Immature natural killer cell (primary cell): ENCODE measurements around the gene BRD2. TPM values are rescaled to one million over a fixed set of nuclear protein-coding genes. Genes with fewer than 3 reads are reported as not detected.

Source experiments
- DNase-seq, 3 donors: peaks; one replicate each; pipeline ENCODE4 v3.0.0; 2022; ENCODE audit warnings: mixed read lengths in 1 of 3
- H3K27ac Mint-ChIP-seq, 6 donors: one replicate each; pipeline ENCODE4 v1.8.0; 2020; ENCODE audit warnings: mixed read lengths in 6 of 6, mild to moderate bottlenecking in 5 of 6, inconsistent platforms in 4 of 6, moderate library complexity in 3 of 6
- H3K27me3 Mint-ChIP-seq, 3 donors: one replicate each; pipeline ENCODE4 v1.8.0; 2020 to 2021; ENCODE audit warnings: low read depth in 3 of 3, mild to moderate bottlenecking in 3 of 3, mixed read lengths in 3 of 3, moderate library complexity in 3 of 3, inconsistent platforms in 1 of 3
- H3K36me3 Mint-ChIP-seq, 3 donors: one replicate each; pipeline ENCODE4 v1.8.0; 2020; ENCODE audit warnings: mixed read lengths in 3 of 3, inconsistent platforms in 2 of 3, mild to moderate bottlenecking in 2 of 3
- H3K4me1 Mint-ChIP-seq, 2 donors: one replicate each; pipeline ENCODE4 v1.8.0; 2020; ENCODE audit warnings: inconsistent platforms in 2 of 2, mild to moderate bottlenecking in 2 of 2, mixed read lengths in 2 of 2, moderate library complexity in 1 of 2
- H3K4me3 Mint-ChIP-seq, 5 donors: one replicate each; pipeline ENCODE4 v1.8.0; 2020; ENCODE audit warnings: mild to moderate bottlenecking in 5 of 5, mixed read lengths in 5 of 5, inconsistent platforms in 3 of 5, moderate library complexity in 3 of 5
- H3K9me3 Mint-ChIP-seq, 6 donors: one replicate each; pipeline ENCODE4 v1.8.0; 2020; ENCODE audit warnings: mild to moderate bottlenecking in 6 of 6, mixed read lengths in 6 of 6, inconsistent platforms in 4 of 6, moderate library complexity in 3 of 6
- polyA plus RNA-seq, 3 donors: library from polyadenylated mRNA; unstranded; fragments of 300-500 nt; fragmentation: Illumina TruSeq; gene quantifications; one replicate each; pipeline ENCODE4 v1.2.3, GENCODE V29; 2021

Gene BRD2
- polyA plus RNA-seq, 3 donors from 2014 or later = 29.8 to 119 (median 31.5) TPM

- Mint-ChIP-seq H3K36me3 (peaks cover 36 to 49% (median 44%) of the 10 kb centered on the region in 3 donors), H3K4me1 (peaks cover 58 to 65% of the 10 kb centered on the region in 2 donors), H3K27me3 (peaks cover 48 to 64% (median 64%) of the 10 kb centered on the region in 3 donors)
Observed at GRCh38 chr6:32971581-32972352, 3.4 kb downstream of the BRD2 start.

DNA sequence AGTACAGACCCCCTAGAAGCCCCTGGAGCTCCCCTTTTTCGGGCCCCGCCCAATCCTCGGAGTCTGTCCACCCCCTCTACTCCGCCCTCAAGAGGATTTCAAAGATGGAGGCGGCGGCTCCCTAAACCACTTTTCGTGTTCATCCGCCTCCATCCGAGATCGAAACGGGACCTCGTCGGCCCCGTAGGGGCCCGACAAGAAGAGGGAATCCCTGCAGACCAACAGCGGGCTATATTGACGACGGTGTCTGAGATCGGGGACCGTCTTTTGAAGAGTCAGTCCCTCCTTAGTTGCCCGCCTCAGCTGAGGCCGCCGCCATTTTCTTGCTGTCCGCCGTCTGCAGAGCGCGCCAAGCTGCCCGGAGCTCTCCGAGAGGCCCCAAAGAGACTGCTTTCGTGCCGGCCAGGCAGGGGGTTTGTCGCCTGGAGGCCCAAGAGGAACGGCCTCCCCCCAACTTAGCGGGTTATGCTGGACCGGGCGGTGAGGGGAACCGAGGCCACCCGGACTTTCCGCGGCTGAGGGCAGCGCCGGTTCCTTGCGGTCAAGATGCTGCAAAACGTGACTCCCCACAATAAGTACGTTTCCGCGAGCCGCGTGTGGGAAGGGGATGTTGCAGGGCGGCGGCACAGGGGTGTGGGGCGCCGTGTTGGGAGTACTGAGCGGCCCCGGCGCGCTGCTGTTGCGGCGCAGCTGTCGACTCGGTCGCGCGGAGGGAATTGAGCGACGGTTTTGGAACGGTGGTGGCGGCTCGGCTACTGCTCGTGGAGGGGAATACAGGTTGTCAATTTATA is 4.2 kb downstream of the BRD2 start:
- Mint-ChIP-seq H3K27me3 (peaks cover 48 to 66% (median 63%) of the 10 kb centered on the region in 3 donors), H3K27ac (peak overlapping the region; percentile 89 to 100 (median 100)), H3K4me1 (peaks cover 58 to 65% of the 10 kb centered on the region in 2 donors), H3K4me3 (peak overlapping the region; percentile 92 to 99 (median 95)), H3K9me3 (peaks cover 0 to 2% (median 0%) of the 10 kb centered on the region in 6 donors), H3K36me3 (peaks cover 42 to 56% (median 52%) of the 10 kb centered on the region in 3 donors)
- DNase-seq = peak in 1 of 3 donors; percentile 70

More at GRCh38 chr6:32971581-32972352, 3.4 kb downstream of the BRD2 start:
- Mint-ChIP-seq H3K9me3 (peaks cover 0 to 2% (median 0%) of the 10 kb centered on the region in 6 donors), H3K27ac (peak overlapping the region; percentile 98 to 100 (median 100)), H3K4me3 (peak overlapping the region; percentile 92 to 99 (median 95))
- DNase-seq = peak; percentile 99 to 100 (median 100)

- Mint-ChIP-seq H3K36me3 (peaks cover 49 to 65% (median 61%) of the 10 kb centered on the region in 3 donors), H3K27me3 (peaks cover 43 to 67% (median 54%) of the 10 kb centered on the region in 3 donors), H3K27ac (peak overlapping the region; percentile 89 to 100 (median 100)), H3K4me3 (peak overlapping the region; percentile 92 to 99 (median 95)), H3K4me1 (peaks cover 62 to 68% of the 10 kb centered on the region in 2 donors), H3K9me3 (peaks cover 0 to 2% (median 0%) of the 10 kb centered on the region in 6 donors)
- peak; percentile 60 to 62 (median 61) for DNase-seq
Observed at GRCh38 chr6:32973144-32974015, 5.0 kb downstream of the BRD2 start.

DNA sequence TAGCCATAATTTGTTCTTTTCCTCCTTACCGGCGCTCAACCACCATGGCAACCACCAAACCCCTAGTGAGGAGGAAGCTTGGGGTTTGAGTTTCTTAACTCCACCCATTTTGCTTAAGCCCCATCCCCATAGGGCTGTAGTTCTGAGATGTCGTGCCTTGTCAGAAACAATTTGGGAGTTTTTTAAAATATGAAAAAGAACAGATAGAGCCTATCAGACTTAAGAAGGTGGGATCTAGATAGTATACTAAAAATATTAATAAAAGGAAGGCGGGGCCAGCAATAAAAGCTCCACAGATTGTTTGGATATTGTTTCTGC is 5.6 kb downstream of the BRD2 start:
- Mint-ChIP-seq H3K4me3 (peak overlapping the region; percentile 92 to 99 (median 95)), H3K9me3 (peaks cover 0 to 2% (median 0%) of the 10 kb centered on the region in 6 donors), H3K27ac (peak overlapping the region; percentile 89 to 100 (median 100)), H3K27me3 (peaks cover 41 to 68% (median 51%) of the 10 kb centered on the region in 3 donors), H3K36me3 (peaks cover 53 to 71% (median 67%) of the 10 kb centered on the region in 3 donors), H3K4me1 (peaks cover 68 to 72% of the 10 kb centered on the region in 2 donors)
- DNase-seq = peak; percentile 50 to 54 (median 53)

DNA sequence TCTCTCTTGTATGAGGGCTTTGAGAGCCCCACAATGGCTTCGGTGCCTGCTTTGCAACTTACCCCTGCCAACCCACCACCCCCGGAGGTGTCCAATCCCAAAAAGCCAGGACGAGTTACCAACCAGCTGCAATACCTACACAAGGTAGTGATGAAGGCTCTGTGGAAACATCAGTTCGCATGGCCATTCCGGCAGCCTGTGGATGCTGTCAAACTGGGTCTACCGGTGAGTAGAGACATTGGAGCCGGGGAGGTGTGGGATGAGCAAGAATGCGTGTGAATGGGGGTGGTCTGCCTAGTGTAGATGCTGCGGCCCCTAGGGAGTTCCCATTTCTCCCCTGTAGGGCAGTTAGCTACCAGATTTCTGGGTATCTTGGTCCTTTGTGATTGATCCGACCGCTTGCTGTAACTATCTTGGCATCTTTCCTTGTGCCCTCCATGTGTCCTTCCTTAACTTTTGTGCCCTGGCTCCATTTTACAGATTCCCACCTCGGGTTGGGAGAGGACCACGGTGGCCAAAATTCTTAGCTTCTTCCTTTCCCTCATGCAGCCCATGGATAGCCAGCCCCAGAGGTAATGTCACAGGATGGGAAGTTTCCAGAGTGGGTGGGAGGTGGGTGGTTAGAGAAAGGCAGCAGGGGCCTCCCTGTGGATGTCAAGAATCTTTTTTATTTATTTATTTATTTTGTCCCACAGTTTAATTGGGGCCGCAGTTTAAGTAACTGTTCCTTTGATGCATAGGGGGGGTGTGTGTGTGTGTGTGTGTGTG is 6.3 kb downstream of the BRD2 start:
- Mint-ChIP-seq H3K27me3 (peaks cover 37 to 61% (median 43%) of the 10 kb centered on the region in 3 donors), H3K4me3 (peak overlapping the region; percentile 92 to 99 (median 95)), H3K4me1 (peaks cover 71 to 72% of the 10 kb centered on the region in 2 donors), H3K36me3 (peaks cover 56 to 77% (median 72%) of the 10 kb centered on the region in 3 donors), H3K27ac (peak overlapping the region; percentile 89 to 100 (median 100)), H3K9me3 (peaks cover 0 to 2% (median 0%) of the 10 kb centered on the region in 6 donors)
- no peak for DNase-seq

DNA sequence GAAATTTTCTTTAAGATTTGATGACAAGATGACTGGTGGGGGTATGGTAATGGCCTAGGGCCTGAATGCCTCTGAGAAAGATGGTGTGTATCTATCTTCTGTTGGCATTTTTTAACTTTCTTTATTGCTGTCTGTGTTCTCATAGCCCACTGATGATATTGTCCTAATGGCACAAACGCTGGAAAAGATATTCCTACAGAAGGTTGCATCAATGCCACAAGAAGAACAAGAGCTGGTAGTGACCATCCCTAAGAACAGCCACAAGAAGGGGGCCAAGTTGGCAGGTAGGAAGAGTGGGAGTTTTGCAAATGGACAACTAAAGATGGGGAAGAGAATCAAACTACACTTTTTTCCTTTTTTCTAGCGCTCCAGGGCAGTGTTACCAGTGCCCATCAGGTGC is 7.5 kb downstream of the BRD2 start:
- Mint-ChIP-seq H3K36me3 (peaks cover 61 to 88% (median 79%) of the 10 kb centered on the region in 3 donors), H3K4me3 (peak overlapping the region; percentile 92 to 99 (median 95)), H3K4me1 (peaks cover 68 to 77% of the 10 kb centered on the region in 2 donors), H3K27me3 (peaks cover 30 to 55% (median 34%) of the 10 kb centered on the region in 3 donors), H3K9me3 (peaks cover 0 to 2% (median 0%) of the 10 kb centered on the region in 6 donors), H3K27ac (peak overlapping the region; percentile 86 to 100 (median 94))
- DNase-seq = no peak

DNA sequence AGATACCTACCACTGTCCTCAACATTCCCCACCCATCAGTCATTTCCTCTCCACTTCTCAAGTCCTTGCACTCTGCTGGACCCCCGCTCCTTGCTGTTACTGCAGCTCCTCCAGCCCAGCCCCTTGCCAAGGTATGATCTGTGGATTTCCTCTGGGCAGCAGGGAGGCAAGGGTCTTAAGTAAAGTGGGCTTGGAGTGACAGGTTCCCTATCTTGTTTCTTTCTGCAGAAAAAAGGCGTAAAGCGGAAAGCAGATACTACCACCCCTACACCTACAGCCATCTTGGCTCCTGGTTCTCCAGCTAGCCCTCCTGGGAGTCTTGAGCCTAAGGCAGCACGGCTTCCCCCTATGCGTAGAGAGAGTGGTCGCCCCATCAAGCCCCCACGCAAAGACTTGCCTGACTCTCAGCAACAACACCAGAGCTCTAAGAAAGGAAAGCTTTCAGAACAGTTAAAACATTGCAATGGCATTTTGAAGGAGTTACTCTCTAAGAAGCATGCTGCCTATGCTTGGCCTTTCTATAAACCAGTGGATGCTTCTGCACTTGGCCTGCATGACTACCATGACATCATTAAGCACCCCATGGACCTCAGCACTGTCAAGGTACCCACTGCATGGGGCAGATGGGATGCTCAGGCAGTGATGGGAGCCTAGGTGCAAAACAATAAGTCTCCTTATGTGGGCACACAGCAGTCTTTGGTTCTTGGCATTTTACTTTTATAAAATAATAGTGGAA is 8.1 kb downstream of the BRD2 start:
- peak overlapping the region; percentile 44 to 99 (median 94) for H3K4me3 Mint-ChIP-seq
- DNase-seq = no peak
- peaks cover 23 to 49% (median 30%) of the 10 kb centered on the region in 3 donors for H3K27me3 Mint-ChIP-seq
- H3K36me3 Mint-ChIP-seq = peaks cover 61 to 84% (median 76%) of the 10 kb centered on the region in 3 donors
- H3K9me3 Mint-ChIP-seq = peaks cover 0 to 2% (median 0%) of the 10 kb centered on the region in 6 donors
- peak overlapping the region; percentile 77 to 100 (median 88) for H3K27ac Mint-ChIP-seq
- H3K4me1 Mint-ChIP-seq = peaks cover 64 to 77% of the 10 kb centered on the region in 2 donors

DNA sequence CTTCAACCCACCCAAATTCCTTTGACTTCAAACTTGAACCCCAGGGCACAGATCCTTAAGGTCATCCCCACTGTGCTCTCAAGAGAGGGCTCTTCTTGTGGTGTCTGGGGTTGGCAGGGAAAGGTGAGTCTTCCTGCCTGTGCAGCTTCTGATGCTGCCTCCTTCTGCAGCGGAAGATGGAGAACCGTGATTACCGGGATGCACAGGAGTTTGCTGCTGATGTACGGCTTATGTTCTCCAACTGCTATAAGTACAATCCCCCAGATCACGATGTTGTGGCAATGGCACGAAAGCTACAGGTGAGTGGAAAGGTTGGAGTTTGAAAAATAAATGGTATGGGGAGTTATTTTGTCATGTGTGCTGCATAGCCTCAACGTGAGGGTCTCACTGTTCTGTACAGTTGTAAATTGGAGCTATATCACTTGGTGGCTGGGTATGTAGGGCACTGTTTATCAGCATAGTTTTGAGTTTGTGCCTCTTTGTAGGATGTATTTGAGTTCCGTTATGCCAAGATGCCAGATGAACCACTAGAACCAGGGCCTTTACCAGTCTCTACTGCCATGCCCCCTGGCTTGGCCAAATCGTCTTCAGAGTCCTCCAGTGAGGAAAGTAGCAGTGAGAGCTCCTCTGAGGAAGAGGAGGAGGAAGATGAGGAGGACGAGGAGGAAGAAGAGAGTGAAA is 9.0 kb downstream of the BRD2 start:
- Mint-ChIP-seq H3K36me3 (peaks cover 65 to 80% (median 79%) of the 10 kb centered on the region in 3 donors), H3K9me3 (peaks cover 0 to 2% (median 0%) of the 10 kb centered on the region in 6 donors), H3K27ac (peak overlapping the region in 5 of 6 donors; percentile 22 to 89 (median 85)), H3K27me3 (peaks cover 14 to 45% (median 21%) of the 10 kb centered on the region in 3 donors), H3K4me3 (peak overlapping the region in 4 of 5 donors; percentile 9 to 49 (median 18)), H3K4me1 (peaks cover 64 to 83% of the 10 kb centered on the region in 2 donors)
- no peak for DNase-seq

DNA sequence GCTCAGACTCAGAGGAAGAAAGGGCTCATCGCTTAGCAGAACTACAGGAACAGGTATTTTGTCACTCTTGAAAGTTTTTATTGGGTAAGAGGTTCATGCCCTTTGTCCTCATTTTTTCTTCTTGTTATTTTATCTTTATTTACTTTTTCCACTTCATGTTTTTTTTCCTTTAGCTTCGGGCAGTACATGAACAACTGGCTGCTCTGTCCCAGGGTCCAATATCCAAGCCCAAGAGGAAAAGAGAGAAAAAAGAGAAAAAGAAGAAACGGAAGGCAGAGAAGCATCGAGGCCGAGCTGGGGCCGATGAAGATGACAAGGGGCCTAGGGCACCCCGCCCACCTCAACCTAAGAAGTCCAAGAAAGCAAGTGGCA is 9.5 kb downstream of the BRD2 start:
- Mint-ChIP-seq H3K36me3 (peaks cover 63 to 75% (median 74%) of the 10 kb centered on the region in 3 donors), H3K4me3 (peak overlapping the region in 2 of 5 donors; percentile 9 to 11), H3K27ac (peak overlapping the region in 5 of 6 donors; percentile 43 to 86 (median 85)), H3K4me1 (peaks cover 64 to 83% of the 10 kb centered on the region in 2 donors), H3K27me3 (peaks cover 9 to 40% (median 16%) of the 10 kb centered on the region in 3 donors), H3K9me3 (peaks cover 0 to 1% (median 0%) of the 10 kb centered on the region in 6 donors)
- no peak for DNase-seq

DNA sequence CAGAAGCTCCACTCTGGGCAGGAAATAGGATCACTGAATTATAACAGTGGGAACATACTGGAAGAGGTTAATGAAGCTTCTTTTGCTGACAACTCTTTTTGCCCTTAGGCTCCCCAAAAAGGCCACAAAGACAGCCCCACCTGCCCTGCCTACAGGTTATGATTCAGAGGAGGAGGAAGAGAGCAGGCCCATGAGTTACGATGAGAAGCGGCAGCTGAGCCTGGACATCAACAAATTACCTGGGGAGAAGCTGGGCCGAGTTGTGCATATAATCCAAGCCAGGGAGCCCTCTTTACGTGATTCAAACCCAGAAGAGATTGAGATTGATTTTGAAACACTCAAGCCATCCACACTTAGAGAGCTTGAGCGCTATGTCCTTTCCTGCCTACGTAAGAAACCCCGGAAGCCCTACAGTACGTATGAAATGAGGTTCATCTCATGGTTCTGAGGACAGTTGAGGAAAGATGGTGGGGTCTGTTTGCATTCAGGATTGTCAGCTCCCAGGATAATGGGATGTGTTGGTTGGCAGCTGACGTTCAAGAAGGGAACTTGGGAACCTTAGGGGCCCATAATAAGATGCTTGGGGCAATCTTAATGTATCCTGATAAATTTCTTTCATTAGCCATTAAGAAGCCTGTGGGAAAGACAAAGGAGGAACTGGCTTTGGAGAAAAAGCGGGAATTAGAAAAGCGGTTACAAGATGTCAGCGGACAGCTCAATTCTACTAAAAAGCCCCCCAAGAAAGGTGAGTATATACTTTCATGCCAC is 11.5 kb downstream of the BRD2 start:
- DNase-seq = no peak
- Mint-ChIP-seq H3K27ac (peak overlapping the region in 5 of 6 donors; percentile 40 to 86 (median 56)), H3K36me3 (peaks cover 48 to 58% (median 57%) of the 10 kb centered on the region in 3 donors), H3K27me3 (peaks cover 3 to 29% (median 4%) of the 10 kb centered on the region in 3 donors), H3K4me1 (peaks cover 54 to 72% of the 10 kb centered on the region in 2 donors), H3K4me3 (no peak overlapping the region), H3K9me3 (no peaks in the 10 kb centered on the region)
